B cell (primary cell): Measurements from ENCODE around the gene LCE3C. TPM values are rescaled to one million over a fixed set of nuclear protein-coding genes. Genes with fewer than 3 reads are reported as not detected.

Experiments
- ATAC-seq: fragments of 200-7000 bp; cut with Tn5 transposase; one replicate; pipeline ENCODE4 v1.10.0; 2021; ENCODE audit warnings: low read depth, mild to moderate bottlenecking, moderate number of reproducible peaks, moderate library complexity
- CTCF ChIA-PET: fragments of 350-600 bp; sonication (Branson Sonifier 250); formaldehyde crosslinking; loops from one replicate; lab custom pipeline; 2021; ENCODE audit warnings: antibody characterized with exemption, inconsistent platforms; lab: Charles Lee
- POLR2A ChIA-PET: fragments of 350-600 bp; sonication (Branson Sonifier 250); formaldehyde crosslinking; loops from one replicate; lab custom pipeline; 2021; ENCODE audit warnings: antibody characterized with exemption; lab: Charles Lee
- DNase-seq: peaks from one replicate; pipeline ENCODE4 v3.0.0; 2013
- H2AFZ ChIP-seq: 2 replicates; pipeline ENCODE4 v1.6.1; 2012; ENCODE audit warnings: mild to moderate bottlenecking, low read depth, low read length; ENCODE audit not compliant: insufficient read depth, poor library complexity, severe bottlenecking
- H3K27ac ChIP-seq, 2 donors: 1 replicate in 1 of 2; 2 replicates in 1 of 2; pipeline ENCODE4 v1.5.1; 2012 to 2013; ENCODE audit warnings: low read length in 2 of 2, mild to moderate bottlenecking in 2 of 2, moderate library complexity in 1 of 2
- H3K27me3 ChIP-seq, 4 experiments: fragments of 200-600 bp in 1 of 4; sonication (generic) in 1 of 4; replicated peaks in 1 of 4; 1 replicate in 2 of 4; 2 replicates in 2 of 4; pipeline versions ENCODE4 v1.6.1 to v1.7.0; 2013 to 2016; ENCODE audit warnings: low read length in 3 of 4, mild to moderate bottlenecking in 2 of 4, mixed read lengths in 1 of 4, moderate library complexity in 1 of 4; ENCODE audit not compliant: insufficient read depth in 4 of 4, control insufficient read depth in 3 of 4; ENCODE audit errors: control extremely low read depth in 1 of 4
- H3K36me3 ChIP-seq, 2 experiments: replicated peaks in 1 of 2; 1 replicate in 1 of 2; 2 replicates in 1 of 2; pipeline versions ENCODE4 v1.6.1 to v1.7.1; 2013; ENCODE audit warnings: low read length in 1 of 2; ENCODE audit not compliant: insufficient read depth in 2 of 2, control insufficient read depth in 1 of 2; ENCODE audit errors: control extremely low read depth in 1 of 2, extremely low read depth in 1 of 2
- H3K4me1 ChIP-seq, 2 donors: fragments of 200-600 bp in 1 of 2; sonication (generic) in 1 of 2; 1 replicate in 1 of 2; 2 replicates in 1 of 2; pipeline versions ENCODE4 v1.5.1 to v1.6.1; 2013 to 2017; ENCODE audit warnings: low read length in 2 of 2; ENCODE audit not compliant: control insufficient read depth in 2 of 2, insufficient read depth in 2 of 2
- H3K4me2 ChIP-seq: replicated peaks from 2 replicates; pipeline ENCODE3; 2012; ENCODE audit warnings: mild to moderate bottlenecking, low read depth, low read length; ENCODE audit not compliant: poor library complexity, severe bottlenecking
- H3K4me3 ChIP-seq, 5 experiments: fragments of 200-600 bp in 1 of 5; sonication (generic) in 1 of 5; 1 replicate in 3 of 5; 2 replicates in 2 of 5; pipeline versions ENCODE4 v1.5.1 to v1.7.0; 2011 to 2016; ENCODE audit warnings: low read length in 4 of 5, mild to moderate bottlenecking in 4 of 5, low read depth in 2 of 5, control low read depth in 1 of 5, moderate library complexity in 1 of 5; ENCODE audit not compliant: insufficient read depth in 1 of 5; ENCODE audit errors: control extremely low read depth in 1 of 5, extremely low read depth in 1 of 5
- H3K79me2 ChIP-seq: fragments of 200-600 bp; sonication (generic); one replicate; pipeline ENCODE4 v1.6.0; 2016; ENCODE audit warnings: low read length; ENCODE audit not compliant: control insufficient read depth, insufficient read depth
- H3K9ac ChIP-seq: fragments of 200-600 bp; sonication (generic); 2 replicates; pipeline ENCODE4 v1.6.1; 2017; ENCODE audit warnings: mild to moderate bottlenecking, low read length, moderate library complexity
- H3K9me3 ChIP-seq, 3 donors: one replicate each; pipeline versions ENCODE4 v1.6.1 to v1.7.1; 2013; ENCODE audit warnings: low read length in 2 of 3; ENCODE audit not compliant: control insufficient read depth in 2 of 3, insufficient read depth in 1 of 3; ENCODE audit errors: control extremely low read depth in 1 of 3
- H4K20me1 ChIP-seq: 2 replicates; pipeline ENCODE4 v1.6.0; 2012; ENCODE audit warnings: mild to moderate bottlenecking, low read length; ENCODE audit not compliant: insufficient read depth, control insufficient read depth, poor library complexity, severe bottlenecking
- H3K27ac Mint-ChIP-seq: one replicate; pipeline ENCODE4 v1.8.0; 2021; ENCODE audit warnings: mixed read lengths
- H3K27me3 Mint-ChIP-seq: one replicate; pipeline ENCODE4 v1.8.0; 2021; ENCODE audit warnings: mixed read lengths
- H3K4me1 Mint-ChIP-seq: one replicate; pipeline ENCODE4 v1.8.0; 2021; ENCODE audit warnings: mixed read lengths
- H3K4me3 Mint-ChIP-seq: one replicate; pipeline ENCODE4 v1.8.0; 2021; ENCODE audit warnings: mixed read lengths
- H3K9me3 Mint-ChIP-seq: one replicate; pipeline ENCODE4 v1.8.0; 2022; ENCODE audit warnings: mixed read lengths; ENCODE audit not compliant: insufficient read depth
- EZH2 ChIP-seq: IDR thresholded peaks from 2 replicates; pipeline ENCODE4 v1.6.1; 2012; ENCODE audit warnings: borderline replicate concordance, low read depth, mild to moderate bottlenecking, moderate library complexity, low read length; ENCODE audit not compliant: insufficient read depth, poor library complexity, severe bottlenecking
- WGBS: methylation state at CpG from one replicate; pipeline ENCODE4 v1.1.5; 2013; ENCODE audit warnings: missing lambda C conversion rate; ENCODE audit not compliant: insufficient coverage; 5-methylcytosine and 5-hydroxymethylcytosine counted together
- intact Hi-C: fragments of 100-400 bp; cut with micrococcal nuclease; formaldehyde crosslinking; loops from one replicate; pipeline ENCODE4 v1.10.0; 2022
- polyA plus RNA-seq: library from polyadenylated mRNA; depleted of rRNA; stranded (reverse); fragments of >200 nt; gene quantifications from 2 replicates; pipeline ENCODE4 v1.2.3, GENCODE V29; 2012
- total RNA-seq, 2 donors: library from RNA; stranded (reverse); fragments of 120-200 nt in 1 of 2; gene quantifications; 1 replicate in 1 of 2; 2 replicates in 1 of 2; pipeline versions ENCODE4 v1.2.3 to v1.2.4, GENCODE V29; 2013 to 2022
- TF ChIP-seq, protein P1 (sequence below): fragments of 200-600 bp; IDR thresholded peaks from one replicate; pipeline ENCODE4 v1.8.0; 2022; ENCODE audit warnings: antibody characterized with exemption, mild to moderate bottlenecking

LCE3C gene
- total and polyA plus RNA-seq, 2 donors (not counting 1 experiment from before 2014, with no cell fraction given) = not detected

DNA sequence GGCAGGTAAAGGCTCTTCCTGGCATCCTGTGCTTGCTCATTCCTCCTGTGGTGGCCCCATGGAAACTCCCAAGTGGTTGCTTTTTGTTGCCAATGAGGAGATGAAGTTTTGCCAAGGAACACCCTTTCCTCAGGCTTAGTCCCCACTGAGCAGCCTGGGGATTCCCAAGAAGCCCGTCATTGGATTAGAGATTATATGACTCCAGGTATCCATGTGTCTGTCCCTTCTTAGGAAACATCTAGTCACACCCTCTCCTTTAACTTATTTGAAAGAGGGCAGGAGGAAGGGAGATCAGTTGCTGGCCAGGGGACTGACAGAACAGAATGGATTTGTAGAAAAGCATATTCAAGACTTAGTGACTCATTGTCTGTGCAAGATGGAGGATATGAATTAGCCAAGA is 26.7 kb downstream of the LCE3C start:
- H4K20me1 ChIP-seq = no peaks in the 10 kb centered on the region
- no CpG with 5 or more reads among the region's 1 CpG for WGBS

DNA sequence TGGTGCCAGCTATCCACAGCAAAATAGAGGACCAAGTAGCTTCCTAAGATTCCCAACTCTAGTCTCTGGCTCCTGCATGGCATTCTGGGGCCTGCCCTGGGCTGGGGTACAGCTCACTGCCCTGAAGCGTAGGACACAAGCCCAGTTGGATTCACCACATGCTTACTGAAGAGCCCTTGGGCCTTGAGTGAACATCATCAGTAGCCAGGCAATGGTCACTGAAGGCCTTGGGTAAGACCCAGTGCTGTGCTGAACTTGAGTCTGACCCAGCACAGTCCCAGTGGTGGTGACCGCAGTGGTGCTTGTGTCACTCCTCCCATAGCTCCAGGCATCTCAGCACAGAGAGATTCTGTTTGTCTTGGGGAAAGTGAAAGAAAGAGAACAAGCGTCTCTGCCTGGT is 30.6 kb downstream of the LCE3C start:
- peaks cover 0 to 7% (median 0%) of the 10 kb centered on the region in 3 donors for H3K9me3 ChIP-seq
- H3K9me3 Mint-ChIP-seq = peaks cover 4% of the 10 kb centered on the region
- 94% methylated on average over 2 of the region's 3 CpGs for WGBS
- no peaks in the 10 kb centered on the region for H4K20me1 ChIP-seq
- no peak overlapping the region for H3K4me3 ChIP-seq
- no peak overlapping the region for H3K27ac Mint-ChIP-seq
- ATAC-seq (no peak), DNase-seq (no peak)
- H3K27me3 Mint-ChIP-seq = peaks cover 45% of the 10 kb centered on the region
- no peak overlapping the region for H3K9ac ChIP-seq
- no peaks in the 10 kb centered on the region for H3K4me1 ChIP-seq
- peaks cover 0 to 9% (median 0%) of the 10 kb centered on the region in 4 experiments for H3K27me3 ChIP-seq
- intact Hi-C loops = no loop called here
- H3K4me1 Mint-ChIP-seq = no peaks in the 10 kb centered on the region
- ChIA-PET POLR2A (no interaction called here), CTCF (interaction anchor here (0.9 kb wide), 1 partner anchor 9 kb away, joined by 3 read pairs; no protein-coding TSS in a partner anchor)
- no peak overlapping the region for H2AFZ ChIP-seq
- H3K4me2 ChIP-seq = no peak overlapping the region
- H3K36me3 ChIP-seq = no peaks in the 10 kb centered on the region
- TF ChIP-seq EZH2 = no peak
- TF ChIP-seq, protein P1, sequence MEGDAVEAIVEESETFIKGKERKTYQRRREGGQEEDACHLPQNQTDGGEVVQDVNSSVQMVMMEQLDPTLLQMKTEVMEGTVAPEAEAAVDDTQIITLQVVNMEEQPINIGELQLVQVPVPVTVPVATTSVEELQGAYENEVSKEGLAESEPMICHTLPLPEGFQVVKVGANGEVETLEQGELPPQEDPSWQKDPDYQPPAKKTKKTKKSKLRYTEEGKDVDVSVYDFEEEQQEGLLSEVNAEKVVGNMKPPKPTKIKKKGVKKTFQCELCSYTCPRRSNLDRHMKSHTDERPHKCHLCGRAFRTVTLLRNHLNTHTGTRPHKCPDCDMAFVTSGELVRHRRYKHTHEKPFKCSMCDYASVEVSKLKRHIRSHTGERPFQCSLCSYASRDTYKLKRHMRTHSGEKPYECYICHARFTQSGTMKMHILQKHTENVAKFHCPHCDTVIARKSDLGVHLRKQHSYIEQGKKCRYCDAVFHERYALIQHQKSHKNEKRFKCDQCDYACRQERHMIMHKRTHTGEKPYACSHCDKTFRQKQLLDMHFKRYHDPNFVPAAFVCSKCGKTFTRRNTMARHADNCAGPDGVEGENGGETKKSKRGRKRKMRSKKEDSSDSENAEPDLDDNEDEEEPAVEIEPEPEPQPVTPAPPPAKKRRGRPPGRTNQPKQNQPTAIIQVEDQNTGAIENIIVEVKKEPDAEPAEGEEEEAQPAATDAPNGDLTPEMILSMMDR = no peak
- no peaks in the 10 kb centered on the region for H3K79me2 ChIP-seq
- no peak overlapping the region for H3K27ac ChIP-seq
- H3K4me3 Mint-ChIP-seq = no peak overlapping the region

More for the DNA sequence above, 26.7 kb downstream of the LCE3C start:
- no peak overlapping the region for H3K9ac ChIP-seq
- ChIA-PET CTCF (no interaction called here), POLR2A (no interaction called here)
- H3K27me3 ChIP-seq = peaks cover 0 to 17% (median 0%) of the 10 kb centered on the region in 4 experiments
- no peak overlapping the region for H3K4me2 ChIP-seq
- H3K9me3 ChIP-seq = peaks cover 0 to 12% (median 0%) of the 10 kb centered on the region in 3 donors
- no peak overlapping the region for H3K27ac Mint-ChIP-seq
- H3K36me3 ChIP-seq = no peaks in the 10 kb centered on the region
- TF ChIP-seq, protein P1 = no peak
- no peak for TF ChIP-seq EZH2
- no peak overlapping the region for H2AFZ ChIP-seq
- no peak overlapping the region for H3K4me3 Mint-ChIP-seq
- no peaks in the 10 kb centered on the region for H3K79me2 ChIP-seq
- no peak overlapping the region for H3K4me3 ChIP-seq
- no peak overlapping the region for H3K27ac ChIP-seq
- peaks cover 54% of the 10 kb centered on the region for H3K27me3 Mint-ChIP-seq
- no peaks in the 10 kb centered on the region for H3K4me1 ChIP-seq
- intact Hi-C loops = no loop called here
- no peaks in the 10 kb centered on the region for H3K9me3 Mint-ChIP-seq
- no peak for DNase-seq
- ATAC-seq = no peak
- no peaks in the 10 kb centered on the region for H3K4me1 Mint-ChIP-seq
